ENCODE data around the gene KCNA1.

Gene KCNA1

DNA sequence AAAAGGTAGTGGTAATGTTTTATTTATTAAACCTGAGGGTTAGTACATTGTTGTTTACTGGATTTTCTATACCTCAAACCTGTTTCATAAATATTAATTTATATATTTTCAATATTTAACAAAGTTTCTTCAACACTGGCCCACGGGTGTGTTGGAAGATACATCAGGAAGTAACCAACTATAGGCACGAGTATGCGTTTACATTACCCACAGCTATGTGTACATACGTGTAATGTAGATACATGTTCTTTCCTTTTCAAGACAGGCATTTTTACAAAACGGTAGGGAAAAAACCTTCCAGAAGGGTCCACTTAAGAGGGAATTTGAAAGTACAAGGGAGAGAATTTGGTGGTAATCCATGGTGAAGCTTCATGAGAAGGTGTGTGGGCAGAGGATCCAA lies 17.8 kb upstream of the KCNA1 start:
- no peak for ATAC-seq (replicated peaks)

DNA sequence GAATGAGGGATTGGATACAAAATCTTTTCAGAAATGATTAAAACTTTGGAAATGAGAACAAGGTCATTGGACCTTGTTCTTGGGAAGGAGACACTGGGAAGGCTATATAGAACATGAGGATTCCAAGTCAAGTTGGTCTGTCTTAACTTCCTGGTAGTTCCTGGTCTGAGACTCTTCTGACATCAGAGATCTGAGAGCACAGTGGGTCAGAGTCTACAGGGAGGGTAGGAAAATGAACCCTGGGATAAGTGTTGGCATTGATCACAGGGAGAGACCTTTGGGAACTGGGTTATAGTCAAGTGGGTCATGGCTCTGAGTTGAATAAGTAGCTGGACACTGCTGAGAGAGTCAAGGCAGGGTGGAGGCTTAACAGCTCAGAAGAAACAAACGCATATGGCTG lies 17.3 kb upstream of the KCNA1 start:
- peaks cover 36 to 42% of the 10 kb centered on the region in 2 donors for H3K27me3 Mint-ChIP-seq
- no peaks in the 10 kb centered on the region for H3K9me3 Mint-ChIP-seq
- no peak overlapping the region for H3K4me3 Mint-ChIP-seq
- DNase-seq = no peak
- H3K4me1 Mint-ChIP-seq (ENCODE audit: low read depth in 2 of 2) = no peaks in the 10 kb centered on the region
- no peaks in the 10 kb centered on the region for H3K36me3 Mint-ChIP-seq (ENCODE audit: insufficient read depth)
- no peak for ATAC-seq (replicated peaks)
- no peak overlapping the region for H3K27ac Mint-ChIP-seq

More for the DNA sequence above, 17.8 kb upstream of the KCNA1 start:
- H3K4me1 Mint-ChIP-seq (ENCODE audit: low read depth in 2 of 2) = no peaks in the 10 kb centered on the region
- peaks cover 38 to 45% of the 10 kb centered on the region in 2 donors for H3K27me3 Mint-ChIP-seq
- no peak overlapping the region for H3K27ac Mint-ChIP-seq
- no peaks in the 10 kb centered on the region for H3K9me3 Mint-ChIP-seq
- H3K4me3 Mint-ChIP-seq = no peak overlapping the region
- H3K36me3 Mint-ChIP-seq (ENCODE audit: insufficient read depth) = no peaks in the 10 kb centered on the region
- DNase-seq = no peak

DNA sequence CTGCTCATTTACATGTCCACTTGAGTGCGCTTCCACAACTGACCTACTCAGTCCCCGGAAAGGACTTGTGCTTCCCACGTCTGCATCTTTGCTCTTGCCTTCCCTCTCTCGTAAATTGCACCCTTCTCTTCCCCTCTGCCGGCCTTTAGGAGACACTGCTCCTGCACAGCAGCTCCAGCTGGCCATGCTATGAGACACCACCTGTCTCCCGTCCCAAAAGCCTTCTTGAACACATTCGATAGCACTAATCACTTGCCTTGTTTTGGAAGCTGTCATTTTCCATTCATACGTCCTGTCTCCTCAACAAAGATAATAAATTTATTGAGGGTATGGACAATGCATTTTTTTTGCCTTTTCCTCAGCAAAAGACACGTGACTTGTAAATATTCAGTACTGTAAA lies 15.7 kb upstream of the KCNA1 start:
- H3K4me1 Mint-ChIP-seq (ENCODE audit: low read depth in 2 of 2) = no peaks in the 10 kb centered on the region
- DNase-seq (no peak), ATAC-seq (replicated peaks) (no peak)
- H3K4me3 Mint-ChIP-seq = no peak overlapping the region
- H3K27me3 Mint-ChIP-seq = peaks cover 32 to 42% of the 10 kb centered on the region in 2 donors
- no peaks in the 10 kb centered on the region for H3K9me3 Mint-ChIP-seq
- no peak overlapping the region for H3K27ac Mint-ChIP-seq
- H3K36me3 Mint-ChIP-seq (ENCODE audit: insufficient read depth) = no peaks in the 10 kb centered on the region

DNA sequence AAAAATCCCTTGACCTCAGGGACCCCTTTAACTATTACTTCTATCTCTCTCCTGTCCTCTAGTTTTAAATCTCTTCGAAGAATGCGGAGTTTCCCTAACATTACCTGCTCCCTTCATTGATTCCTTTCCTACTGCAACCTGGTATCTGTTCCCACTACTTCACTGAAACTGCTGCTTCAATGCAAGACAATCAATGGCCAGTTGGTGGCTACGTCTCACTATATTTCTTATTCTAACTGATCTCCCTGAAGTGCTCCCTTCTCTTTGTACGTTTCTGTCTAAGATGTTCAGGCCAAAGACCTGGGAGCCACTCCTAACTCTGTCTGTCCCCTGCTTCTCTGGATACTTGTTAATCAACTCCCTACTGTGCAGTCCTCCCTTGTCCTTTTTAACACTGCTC lies 10.3 kb upstream of the KCNA1 start:
- no peak for DNase-seq
- no peak for ATAC-seq (replicated peaks)
- H3K27me3 Mint-ChIP-seq = peaks cover 11 to 12% of the 10 kb centered on the region in 2 donors
- H3K27ac Mint-ChIP-seq = no peak overlapping the region
- no peaks in the 10 kb centered on the region for H3K9me3 Mint-ChIP-seq
- H3K4me1 Mint-ChIP-seq (ENCODE audit: low read depth in 2 of 2) = no peaks in the 10 kb centered on the region
- no peaks in the 10 kb centered on the region for H3K36me3 Mint-ChIP-seq (ENCODE audit: insufficient read depth)
- H3K4me3 Mint-ChIP-seq = no peak overlapping the region

DNA sequence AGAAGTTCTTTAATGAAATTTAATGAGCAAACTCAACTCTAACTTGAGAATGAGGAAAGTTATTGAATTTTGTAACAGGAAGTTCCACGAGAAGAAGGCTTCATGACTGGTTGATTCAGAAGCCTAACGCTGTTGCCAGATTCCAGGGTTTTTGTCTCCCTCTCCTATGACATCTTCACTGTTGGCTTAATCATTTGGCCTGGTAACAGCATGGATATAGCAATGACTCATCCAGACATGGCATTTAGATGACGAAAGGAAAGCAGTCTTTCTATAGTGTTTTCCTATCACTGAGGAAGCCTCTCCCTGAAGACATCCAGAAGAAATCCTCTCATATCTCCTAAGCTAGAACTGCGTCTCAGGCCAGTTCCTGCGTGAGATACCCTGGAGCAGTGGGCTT lies 9.4 kb upstream of the KCNA1 start:
- no peaks in the 10 kb centered on the region for H3K9me3 Mint-ChIP-seq
- no peak for ATAC-seq (replicated peaks)
- peaks cover 10 to 12% of the 10 kb centered on the region in 2 donors for H3K27me3 Mint-ChIP-seq
- H3K4me1 Mint-ChIP-seq (ENCODE audit: low read depth in 2 of 2) = no peaks in the 10 kb centered on the region
- H3K4me3 Mint-ChIP-seq = no peak overlapping the region
- no peak for DNase-seq
- H3K27ac Mint-ChIP-seq = no peak overlapping the region
- H3K36me3 Mint-ChIP-seq (ENCODE audit: insufficient read depth) = no peaks in the 10 kb centered on the region

DNA sequence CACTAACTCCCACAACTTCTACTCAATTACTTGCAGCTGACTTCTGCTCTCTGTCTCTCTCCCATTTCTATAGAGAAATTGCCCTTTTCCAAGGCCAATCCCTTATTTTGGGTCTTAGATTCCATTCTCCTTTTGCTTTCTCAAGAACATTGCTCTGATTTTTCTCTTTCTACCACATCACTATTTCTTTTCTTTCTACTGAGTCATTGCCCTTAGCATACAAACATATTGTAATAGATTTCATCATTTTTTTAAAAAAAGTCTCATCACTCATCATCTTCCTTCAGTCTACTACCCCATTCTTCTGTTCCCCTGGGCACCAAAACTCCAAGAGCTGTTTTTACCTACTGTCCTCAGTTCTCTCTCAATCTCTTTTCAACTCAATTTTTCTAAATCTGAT lies 4.4 kb upstream of the KCNA1 start:
- Mint-ChIP-seq H3K36me3 (ENCODE audit: insufficient read depth) (no peaks in the 10 kb centered on the region), H3K4me1 (ENCODE audit: low read depth in 2 of 2) (peaks cover 0 to 3% of the 10 kb centered on the region in 2 donors), H3K9me3 (no peaks in the 10 kb centered on the region), H3K27ac (no peak overlapping the region), H3K4me3 (no peak overlapping the region), H3K27me3 (peaks cover 0 to 10% of the 10 kb centered on the region in 2 donors)
- DNase-seq = no peak
- ATAC-seq (replicated peaks) = no peak

DNA sequence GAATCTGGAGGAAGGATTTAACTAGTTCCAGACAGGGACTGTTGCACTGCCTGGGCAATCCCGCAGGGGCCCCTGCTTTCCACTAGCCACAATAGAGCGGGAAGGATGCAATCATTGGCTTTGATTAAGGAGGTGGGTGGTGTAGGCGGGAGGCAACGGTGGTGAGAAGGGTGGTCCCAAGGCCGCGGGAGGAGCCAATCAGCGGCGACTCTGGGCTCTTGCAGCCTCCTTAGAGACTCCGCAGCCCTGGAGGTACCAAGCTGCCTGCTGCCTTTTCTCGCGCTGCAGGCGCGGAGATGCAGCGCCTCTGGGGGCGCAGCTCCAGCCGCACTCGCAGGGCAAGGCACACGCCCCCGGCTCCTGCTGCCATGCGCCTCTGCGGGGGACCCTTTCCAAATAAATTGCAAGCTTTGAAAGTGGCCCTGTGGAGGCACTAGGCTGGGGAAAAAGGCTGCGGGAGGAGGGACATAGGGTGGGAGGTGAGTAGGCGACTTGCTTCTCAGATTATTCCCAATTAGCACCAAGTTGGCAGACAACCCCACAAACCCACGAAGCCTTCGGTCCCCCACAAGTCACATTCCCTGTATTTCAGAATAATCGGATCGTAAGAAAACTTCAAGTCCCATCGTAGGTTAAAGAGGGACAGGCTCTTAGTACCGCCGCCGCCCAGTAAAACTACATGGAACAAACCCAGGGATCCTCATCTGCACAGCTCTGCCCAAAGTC lies 858 bp upstream of the KCNA1 start:
- Mint-ChIP-seq H3K9me3 (no peaks in the 10 kb centered on the region), H3K4me1 (ENCODE audit: low read depth in 2 of 2) (peaks cover 0 to 10% of the 10 kb centered on the region in 2 donors), H3K27me3 (peaks cover 0 to 22% of the 10 kb centered on the region in 2 donors), H3K36me3 (ENCODE audit: insufficient read depth) (no peaks in the 10 kb centered on the region), H3K4me3 (peak overlapping the region; percentile 73 to 81), H3K27ac (no peak overlapping the region)
- ATAC-seq (replicated peaks) (no peak), DNase-seq (no peak)

DNA sequence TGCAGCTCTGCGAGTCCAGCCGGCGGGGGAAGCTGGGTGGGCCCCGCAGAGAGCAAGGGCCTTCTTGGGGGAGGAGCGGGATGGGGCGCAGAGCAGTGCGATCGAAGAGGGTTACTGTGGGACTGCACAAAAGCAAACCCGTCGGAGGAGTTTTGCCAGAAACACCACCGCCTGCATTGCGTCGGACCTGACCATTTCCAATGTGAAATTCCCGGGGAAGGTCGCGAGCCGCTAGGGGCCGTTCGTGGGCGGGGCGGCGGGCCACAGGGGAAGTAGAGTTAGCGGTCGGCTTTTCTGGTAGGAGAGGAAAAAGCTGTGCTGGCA lies 333 bp upstream of the KCNA1 start:
- H3K27ac Mint-ChIP-seq = no peak overlapping the region
- peaks cover 4 to 22% of the 10 kb centered on the region in 2 donors for H3K27me3 Mint-ChIP-seq
- no peak for ATAC-seq (replicated peaks)
- DNase-seq = no peak
- H3K4me1 Mint-ChIP-seq (ENCODE audit: low read depth in 2 of 2) = peaks cover 0 to 10% of the 10 kb centered on the region in 2 donors
- H3K36me3 Mint-ChIP-seq (ENCODE audit: insufficient read depth) = no peaks in the 10 kb centered on the region
- H3K4me3 Mint-ChIP-seq = peak overlapping the region; percentile 73 to 81
- H3K9me3 Mint-ChIP-seq = no peaks in the 10 kb centered on the region

DNA sequence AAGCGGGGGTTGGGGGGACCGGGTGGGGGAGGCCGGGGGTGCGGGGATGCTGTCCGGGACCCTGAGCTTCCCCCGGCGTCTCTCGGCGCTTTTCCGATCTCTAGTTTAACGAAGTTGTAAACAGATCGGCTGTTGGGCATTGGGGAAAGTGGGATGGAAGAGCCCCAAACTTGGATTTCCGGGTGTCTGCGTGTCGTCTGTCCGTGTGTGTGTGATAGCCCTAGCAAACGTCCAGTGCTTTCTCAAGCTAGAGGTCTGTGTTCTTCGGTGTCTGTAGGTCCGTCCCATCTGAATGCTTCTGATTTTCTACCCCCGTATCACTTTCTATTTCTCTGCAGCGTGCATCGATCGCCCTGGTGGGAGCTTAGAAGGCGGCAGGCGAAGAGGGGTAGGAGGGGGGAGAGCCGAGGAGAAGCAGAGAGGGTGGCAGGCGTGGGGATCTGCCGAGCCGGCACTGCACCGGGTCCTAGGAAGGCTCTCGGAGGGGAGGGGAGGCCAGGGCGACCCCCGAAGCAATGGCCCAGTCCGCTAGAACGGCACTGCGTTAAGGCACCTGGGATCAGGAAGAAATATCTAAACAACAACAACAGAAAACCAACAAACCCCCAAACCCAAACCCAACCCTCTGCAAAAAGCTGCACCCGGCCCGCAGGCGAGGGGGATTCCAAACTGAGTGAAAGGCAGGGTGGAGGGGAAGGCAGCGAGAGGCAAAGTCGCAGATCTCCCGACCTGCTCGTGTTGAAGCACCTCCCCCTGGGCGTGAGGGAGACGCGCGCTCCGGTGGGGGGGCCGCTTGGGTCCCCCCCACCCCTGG lies 1.0 kb downstream of the KCNA1 start:
- Mint-ChIP-seq H3K36me3 (ENCODE audit: insufficient read depth) (no peaks in the 10 kb centered on the region), H3K4me3 (peak overlapping the region; percentile 73 to 81), H3K27ac (no peak overlapping the region), H3K9me3 (no peaks in the 10 kb centered on the region), H3K4me1 (ENCODE audit: low read depth in 2 of 2) (peaks cover 0 to 10% of the 10 kb centered on the region in 2 donors), H3K27me3 (peaks cover 18 to 35% of the 10 kb centered on the region in 2 donors)
- DNase-seq (no peak), ATAC-seq (replicated peaks) (peak; percentile 59)

DNA sequence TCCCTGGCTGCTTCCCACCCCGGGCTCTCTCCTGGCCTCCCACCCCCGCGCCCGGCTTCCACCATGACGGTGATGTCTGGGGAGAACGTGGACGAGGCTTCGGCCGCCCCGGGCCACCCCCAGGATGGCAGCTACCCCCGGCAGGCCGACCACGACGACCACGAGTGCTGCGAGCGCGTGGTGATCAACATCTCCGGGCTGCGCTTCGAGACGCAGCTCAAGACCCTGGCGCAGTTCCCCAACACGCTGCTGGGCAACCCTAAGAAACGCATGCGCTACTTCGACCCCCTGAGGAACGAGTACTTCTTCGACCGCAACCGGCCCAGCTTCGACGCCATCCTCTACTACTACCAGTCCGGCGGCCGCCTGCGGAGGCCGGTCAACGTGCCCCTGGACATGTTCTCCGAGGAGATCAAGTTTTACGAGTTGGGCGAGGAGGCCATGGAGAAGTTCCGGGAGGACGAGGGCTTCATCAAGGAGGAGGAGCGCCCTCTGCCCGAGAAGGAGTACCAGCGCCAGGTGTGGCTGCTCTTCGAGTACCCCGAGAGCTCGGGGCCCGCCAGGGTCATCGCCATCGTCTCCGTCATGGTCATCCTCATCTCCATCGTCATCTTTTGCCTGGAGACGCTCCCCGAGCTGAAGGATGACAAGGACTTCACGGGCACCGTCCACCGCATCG lies 1.8 kb downstream of the KCNA1 start:
- Mint-ChIP-seq H3K27me3 (peaks cover 23 to 38% of the 10 kb centered on the region in 2 donors), H3K9me3 (no peaks in the 10 kb centered on the region), H3K36me3 (ENCODE audit: insufficient read depth) (no peaks in the 10 kb centered on the region), H3K4me3 (peak overlapping the region; percentile 25 to 73), H3K4me1 (ENCODE audit: low read depth in 2 of 2) (peaks cover 0 to 10% of the 10 kb centered on the region in 2 donors), H3K27ac (no peak overlapping the region)
- no peak for ATAC-seq (replicated peaks)
- DNase-seq = no peak

DNA sequence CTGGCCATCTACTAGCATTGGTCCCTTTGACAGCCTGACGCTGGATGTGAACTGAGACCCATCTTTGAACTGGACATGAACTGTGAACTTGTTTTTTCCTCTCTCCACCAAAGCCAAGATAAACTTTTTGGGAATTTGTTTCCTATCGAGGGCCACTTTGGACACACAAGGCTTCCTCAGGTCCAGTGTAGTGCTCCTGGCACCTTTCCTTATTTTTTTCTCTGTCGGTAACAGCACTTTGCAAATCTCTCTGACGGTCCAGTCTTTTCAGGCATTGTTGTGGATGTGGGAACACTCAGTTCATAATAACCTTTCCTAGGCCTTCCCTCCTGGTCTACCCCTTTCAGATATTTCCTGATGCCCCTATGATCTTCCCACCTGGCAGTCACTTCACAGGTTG lies 5.0 kb downstream of the KCNA1 start:
- peaks cover 0 to 10% of the 10 kb centered on the region in 2 donors for H3K4me1 Mint-ChIP-seq (ENCODE audit: low read depth in 2 of 2)
- DNase-seq (no peak), ATAC-seq (replicated peaks) (no peak)
- no peak overlapping the region for H3K4me3 Mint-ChIP-seq
- H3K27me3 Mint-ChIP-seq = peaks cover 30 to 49% of the 10 kb centered on the region in 2 donors
- no peaks in the 10 kb centered on the region for H3K9me3 Mint-ChIP-seq
- H3K27ac Mint-ChIP-seq = no peak overlapping the region
- H3K36me3 Mint-ChIP-seq (ENCODE audit: insufficient read depth) = no peaks in the 10 kb centered on the region

DNA sequence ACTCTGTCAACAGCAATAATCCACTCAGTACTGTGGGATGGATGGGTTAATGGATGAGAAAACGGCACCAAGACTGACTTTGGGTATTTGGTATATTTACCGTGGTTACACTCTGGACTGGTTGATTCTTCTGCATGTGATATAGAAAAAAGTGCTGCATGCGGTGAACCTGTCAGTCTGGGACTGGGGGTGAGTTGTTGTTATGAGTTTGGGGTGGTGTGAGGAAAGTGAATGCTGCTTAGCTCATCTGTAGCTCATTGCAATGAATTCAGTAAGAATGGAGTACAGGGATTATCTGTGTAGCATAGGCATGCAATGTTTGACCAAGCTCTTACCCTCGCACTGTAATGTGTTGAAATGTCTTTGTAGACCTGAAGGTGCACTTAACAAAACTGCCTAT lies 6.0 kb downstream of the KCNA1 start:
- no peak overlapping the region for H3K4me3 Mint-ChIP-seq

DNA sequence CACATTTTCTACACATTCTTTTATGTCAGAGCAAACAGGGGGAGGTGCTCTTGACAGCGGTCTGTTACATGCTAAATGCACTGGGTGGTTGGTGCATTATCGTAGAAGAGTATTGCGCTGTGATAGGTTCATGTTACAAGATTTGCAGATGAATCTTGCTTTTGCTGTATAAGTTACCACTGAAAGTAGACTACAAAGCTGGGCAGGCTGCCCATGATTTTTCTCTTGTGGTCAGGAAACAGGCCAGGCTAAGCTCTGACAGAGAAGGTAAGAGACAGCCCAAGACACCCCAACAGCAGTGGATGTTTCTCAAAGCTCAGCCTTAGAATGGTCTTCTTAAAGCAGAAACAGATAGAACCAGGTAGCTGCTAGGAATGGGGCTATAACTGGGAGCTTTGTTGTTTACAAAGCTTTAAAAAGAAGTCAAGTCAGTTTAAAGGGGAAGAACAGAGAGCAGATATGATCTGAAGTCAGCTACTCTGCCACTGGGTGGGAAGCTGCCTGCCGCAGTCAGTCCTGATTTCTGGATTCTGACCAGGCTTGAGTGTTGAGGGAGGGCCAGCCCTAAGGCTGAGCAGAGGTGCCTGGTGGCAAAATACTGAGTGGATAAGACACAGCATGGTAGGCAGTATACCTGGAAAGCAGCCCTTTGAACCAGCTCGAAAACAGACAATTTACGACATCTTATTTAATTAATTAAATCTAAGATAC lies 9.4 kb downstream of the KCNA1 start:
- DNase-seq = no peak
- H3K27ac Mint-ChIP-seq = no peak overlapping the region

More for the DNA sequence above, 6.0 kb downstream of the KCNA1 start:
- DNase-seq (no peak), ATAC-seq (replicated peaks) (no peak)
- no peaks in the 10 kb centered on the region for H3K36me3 Mint-ChIP-seq (ENCODE audit: insufficient read depth)
- peaks cover 0 to 6% of the 10 kb centered on the region in 2 donors for H3K4me1 Mint-ChIP-seq (ENCODE audit: low read depth in 2 of 2)
- no peaks in the 10 kb centered on the region for H3K9me3 Mint-ChIP-seq
- peaks cover 30 to 51% of the 10 kb centered on the region in 2 donors for H3K27me3 Mint-ChIP-seq
- no peak overlapping the region for H3K27ac Mint-ChIP-seq

More for the DNA sequence above, 9.4 kb downstream of the KCNA1 start:
- no peak overlapping the region for H3K4me3 Mint-ChIP-seq
- no peak for ATAC-seq (replicated peaks)
- no peaks in the 10 kb centered on the region for H3K4me1 Mint-ChIP-seq (ENCODE audit: low read depth in 2 of 2)
- no peaks in the 10 kb centered on the region for H3K36me3 Mint-ChIP-seq (ENCODE audit: insufficient read depth)
- no peaks in the 10 kb centered on the region for H3K9me3 Mint-ChIP-seq
- H3K27me3 Mint-ChIP-seq = peaks cover 44 to 51% of the 10 kb centered on the region in 2 donors
